Activated CD4-positive, CD25-positive, alpha-beta regulatory T cell (primary cell): ENCODE measurements around the gene TGFBRAP1.
"Not testable (repeated sequence)": the region's sequence is repeated elsewhere in the genome, so short reads cannot be mapped to it uniquely, and the experiment has no call there.

Source experiments
- DNase-seq, 4 experiments: peaks; one replicate each; lab custom pipeline; 2025; lab: John Stamatoyannopoulos, UW

TGFBRAP1 gene

DNA sequence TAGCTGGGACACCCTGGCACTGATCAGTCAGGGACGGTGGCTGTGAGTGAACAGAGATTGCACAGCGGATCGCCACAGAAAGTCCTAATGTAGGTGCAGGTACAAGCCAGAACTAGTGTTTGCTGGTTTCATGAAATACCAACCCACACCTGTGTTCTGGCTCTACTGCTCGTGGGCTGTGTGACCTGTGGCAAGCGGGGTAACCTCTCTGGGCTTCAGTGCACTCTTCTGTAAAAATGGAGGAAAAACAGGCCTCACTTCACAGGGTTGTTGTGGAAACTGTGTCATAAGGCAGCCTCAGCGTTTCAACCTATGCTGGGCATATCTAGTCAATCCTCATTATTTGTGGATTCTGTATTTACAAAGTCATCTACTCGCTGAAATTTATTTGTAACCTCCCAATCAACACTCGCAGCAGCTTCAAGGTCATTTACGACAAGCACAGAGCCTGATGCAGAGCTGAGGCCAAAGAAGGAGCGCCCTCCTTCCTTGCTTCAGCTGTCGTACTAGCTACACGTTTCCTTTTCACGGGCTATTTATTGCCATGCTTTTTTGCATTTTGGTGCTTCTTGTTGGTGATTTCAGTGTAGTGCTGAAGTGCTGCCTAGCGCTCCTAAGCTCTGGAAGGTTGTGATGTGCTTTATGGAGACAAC, 58.0 kb downstream of the TGFBRAP1 start:
- DNase-seq, result no peak

DNA sequence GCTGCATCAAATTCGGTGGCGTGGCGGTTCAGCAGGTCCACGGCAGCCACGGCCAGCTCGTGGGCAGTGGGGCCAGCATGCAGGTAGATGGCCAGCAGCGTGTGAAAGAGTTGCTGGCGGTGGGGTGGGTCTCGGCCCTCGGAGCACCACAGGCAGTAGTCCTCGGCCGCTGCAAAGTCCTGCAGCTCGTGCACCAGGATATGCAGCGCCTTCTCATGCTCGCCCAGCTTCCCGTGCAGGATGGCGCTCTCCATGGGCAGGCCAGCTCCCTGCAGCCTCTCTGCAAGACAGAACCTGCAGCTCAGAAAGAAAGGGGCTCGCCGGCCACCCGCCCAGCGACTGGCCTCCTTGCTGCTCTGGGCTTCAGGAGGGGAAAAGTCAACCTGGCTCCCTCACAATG, 60.1 kb downstream of the TGFBRAP1 start:
- DNase-seq, result no peak

DNA sequence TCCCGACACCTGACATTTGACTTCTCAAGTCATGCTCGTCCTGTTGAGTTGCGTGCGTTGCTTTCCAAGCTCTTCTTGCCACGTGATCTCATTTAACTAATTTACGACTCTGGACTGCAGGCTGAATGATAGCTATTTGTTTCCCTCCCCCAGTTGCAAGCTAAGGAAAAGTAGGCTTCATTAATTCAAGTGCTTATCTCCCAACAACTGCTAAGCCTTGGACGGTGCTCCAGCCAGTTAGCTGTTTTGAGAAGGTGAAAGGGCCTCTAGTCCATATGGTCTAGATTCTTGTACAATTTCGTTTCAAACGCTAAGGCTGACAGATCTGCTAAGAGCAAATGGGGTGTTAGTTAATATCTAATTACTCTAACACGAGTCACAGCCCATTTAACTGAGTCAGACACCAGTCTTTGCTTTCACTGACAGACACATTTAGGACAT, 66.9 kb downstream of the TGFBRAP1 start:
- DNase-seq, result no peak

DNA sequence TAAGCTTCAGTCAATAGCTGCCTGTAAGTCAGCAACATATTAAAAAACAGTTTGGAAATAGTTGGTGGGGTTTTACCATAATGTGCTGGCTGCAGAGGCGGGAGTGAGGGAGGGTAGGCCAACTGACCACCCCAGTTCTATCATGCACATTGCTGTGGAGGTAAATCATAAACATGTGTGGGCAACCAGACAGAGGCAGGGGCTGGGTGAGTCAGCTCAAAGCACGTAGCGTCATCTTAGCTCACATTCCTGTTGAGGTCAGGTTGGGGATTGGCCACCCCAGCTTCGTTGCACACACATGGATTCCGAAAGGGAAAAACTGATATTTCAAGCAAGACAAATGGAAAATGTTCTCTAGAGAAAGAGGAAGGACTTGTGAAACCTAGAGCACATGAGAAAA, 68.5 kb downstream of the TGFBRAP1 start:
- no peak for DNase-seq

DNA sequence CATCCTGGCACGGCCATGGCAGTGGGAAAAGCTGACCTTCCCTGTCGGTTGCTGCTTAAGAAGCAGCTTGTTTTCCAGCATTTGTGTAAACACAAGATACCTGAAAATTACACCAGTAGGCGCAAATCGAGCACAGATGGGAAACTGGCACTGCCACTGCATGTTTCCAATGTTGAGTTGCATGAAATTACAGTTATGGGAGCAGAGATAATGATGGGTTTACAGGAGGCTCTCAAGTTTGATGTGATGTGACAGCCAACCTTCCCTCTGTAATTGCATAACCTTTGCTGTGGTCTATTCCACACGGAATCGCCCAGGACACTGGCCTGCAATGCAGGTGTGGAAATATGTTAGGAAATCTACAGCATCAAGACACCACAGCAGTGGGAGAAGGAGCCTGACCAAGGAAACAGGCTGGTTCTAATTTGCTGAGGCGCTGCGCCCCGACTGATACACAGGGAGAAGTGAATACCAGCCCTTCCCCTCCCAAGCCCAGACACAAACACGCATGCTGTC, 70.6 kb downstream of the TGFBRAP1 start:
- no peak for DNase-seq

DNA sequence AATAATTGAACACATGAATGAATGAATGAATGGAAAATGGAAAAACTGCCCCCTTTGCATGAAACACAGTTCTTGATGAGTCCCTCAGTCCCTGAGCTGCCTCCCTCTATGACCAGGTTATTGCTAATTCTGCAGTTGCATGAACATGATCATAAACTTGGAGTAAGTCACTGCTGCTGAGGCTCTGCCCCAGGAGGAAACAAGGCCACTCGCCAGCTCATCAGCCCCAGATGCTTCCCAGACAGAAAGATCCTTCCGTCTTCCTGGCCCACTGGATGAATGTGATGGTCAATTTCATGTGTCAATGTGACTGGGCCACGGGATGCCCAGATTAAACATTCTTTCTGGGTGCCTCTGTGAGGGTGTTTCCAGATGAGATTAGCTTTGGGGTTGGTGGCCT, 71.6 kb downstream of the TGFBRAP1 start:
- DNase-seq, result no peak

DNA sequence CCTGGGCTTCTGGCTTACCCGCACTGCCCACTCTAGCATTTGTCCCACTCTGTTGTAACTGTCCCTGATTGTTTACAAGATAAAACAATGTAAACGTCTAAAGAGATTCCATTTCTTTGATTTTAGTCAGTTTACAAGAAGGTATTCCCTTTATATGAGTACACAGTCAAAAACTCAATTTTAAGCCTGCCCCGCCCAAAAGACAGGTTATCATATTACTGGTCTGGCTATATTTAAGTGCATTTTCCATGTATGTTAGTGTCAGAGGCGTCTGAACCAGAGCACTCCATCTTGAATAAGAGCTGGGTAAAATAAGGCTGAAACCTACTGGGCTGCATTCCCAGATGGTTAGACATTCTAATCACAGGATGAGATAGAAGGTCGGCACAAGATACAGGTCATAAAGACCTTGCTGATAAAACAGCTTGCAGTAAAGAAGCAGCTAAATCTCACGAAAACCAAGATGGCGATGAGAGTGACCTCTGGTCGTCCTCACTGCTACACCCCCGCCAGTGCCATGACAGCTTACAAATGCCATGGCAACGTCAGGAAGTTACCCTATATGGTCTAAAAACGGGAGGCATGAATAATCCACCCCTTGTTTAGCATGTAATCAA, 73.0 kb downstream of the TGFBRAP1 start:
- DNase-seq, result no peak

DNA sequence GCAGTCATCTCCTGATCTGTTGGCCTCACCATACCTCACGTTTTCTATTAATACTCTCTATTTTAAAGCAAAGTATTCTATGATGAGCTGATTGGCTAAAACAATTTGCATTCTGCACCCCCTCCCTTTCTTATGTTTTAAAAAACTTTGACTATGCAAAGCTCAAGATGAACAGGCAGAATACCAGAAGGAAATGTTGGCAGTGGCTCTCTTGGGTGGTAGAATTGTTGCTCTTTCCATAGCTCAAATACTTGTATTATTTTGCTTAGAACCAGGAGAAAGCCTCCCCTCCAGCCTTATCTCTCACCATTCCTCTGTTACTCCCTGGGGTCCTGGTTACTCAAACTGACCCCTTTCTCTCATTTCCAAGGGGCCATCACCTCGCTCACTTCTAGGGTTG, 73.6 kb downstream of the TGFBRAP1 start:
- DNase-seq, result no peak

DNA sequence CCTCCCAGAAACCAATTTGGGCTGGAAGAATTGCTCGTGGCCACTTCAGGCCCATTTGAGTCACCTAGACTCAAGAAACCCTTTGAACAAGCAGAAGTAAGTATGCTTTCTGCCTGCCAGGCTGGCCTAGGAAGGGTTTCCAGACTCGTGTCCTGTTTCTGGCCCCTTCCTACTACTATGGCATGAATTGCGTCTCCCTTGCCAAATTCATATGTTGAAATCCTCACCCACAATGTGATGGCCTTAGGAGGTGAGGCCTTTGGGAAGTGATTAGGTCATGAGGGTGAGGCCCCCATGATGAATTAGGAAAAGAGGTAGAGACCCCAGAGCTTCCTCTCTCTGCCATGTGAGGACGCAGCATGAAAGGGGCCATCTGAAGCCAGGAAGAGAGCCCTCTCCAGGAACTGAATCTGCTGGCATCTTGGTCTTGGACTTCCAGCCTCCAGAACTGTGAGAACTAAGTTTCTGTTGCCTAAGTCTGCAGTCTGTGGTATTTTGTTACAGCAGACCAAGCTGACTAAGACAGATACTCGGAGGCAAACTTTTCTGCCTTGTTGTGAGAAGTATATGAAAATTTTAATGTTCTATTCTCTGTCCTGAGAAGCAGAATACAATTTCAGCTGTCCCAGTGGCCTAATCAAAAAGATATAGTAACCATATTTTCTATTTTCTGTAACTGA, 74.9 kb downstream of the TGFBRAP1 start:
- DNase-seq, result no peak

DNA sequence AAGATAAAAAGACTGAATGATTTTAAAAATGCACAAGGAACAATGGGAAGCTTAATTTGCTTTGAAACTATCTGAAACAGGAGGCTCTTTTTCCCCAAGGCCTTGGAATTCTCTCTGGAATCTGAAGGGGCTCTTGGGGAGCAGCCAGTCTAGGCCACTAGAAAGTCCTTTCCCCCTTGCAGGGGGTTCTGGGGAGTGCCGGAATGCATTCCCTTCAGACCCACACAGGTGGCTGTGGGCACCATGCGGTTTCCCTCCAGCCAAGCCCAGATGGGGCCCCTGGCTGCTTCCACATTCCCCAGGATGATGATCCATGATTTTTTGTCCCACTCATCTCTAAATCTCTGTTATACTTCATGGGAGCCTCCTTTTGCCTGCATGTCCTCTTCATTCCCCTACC, 77.3 kb downstream of the TGFBRAP1 start:
- no peak for DNase-seq

DNA sequence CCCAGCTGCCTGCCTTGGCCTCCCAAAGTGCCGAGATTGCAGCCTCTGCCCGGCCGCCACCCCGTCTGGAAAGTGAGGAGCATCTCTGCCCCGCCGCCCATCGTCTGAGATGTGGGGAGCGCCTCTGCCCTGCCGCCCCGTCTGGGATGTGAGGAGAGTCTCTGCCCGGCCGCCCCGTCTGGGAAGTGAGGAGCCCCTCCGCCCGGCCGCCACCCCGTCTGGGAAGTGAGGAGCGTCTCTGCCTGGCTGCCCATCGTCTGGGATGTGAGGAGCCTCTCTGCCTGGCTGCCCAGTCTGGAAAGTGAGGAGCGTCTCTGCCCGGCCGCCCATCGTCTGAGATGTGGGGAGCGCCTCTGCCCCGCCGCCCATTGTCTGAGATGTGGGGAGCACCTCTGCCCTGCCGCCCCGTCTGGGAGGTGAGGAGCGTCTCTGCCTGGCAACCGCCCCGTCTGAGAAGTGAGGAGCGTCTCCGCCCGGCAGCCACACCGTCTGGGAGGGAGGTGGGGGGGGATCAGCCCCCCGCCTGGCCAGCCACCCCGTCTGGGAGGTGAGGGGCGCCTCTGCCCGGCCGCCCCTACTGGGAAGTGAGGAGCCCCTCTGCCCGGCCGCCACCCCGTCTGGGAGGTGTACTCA, 78.4 kb downstream of the TGFBRAP1 start:
- DNase-seq, result not testable (repeated sequence)

DNA sequence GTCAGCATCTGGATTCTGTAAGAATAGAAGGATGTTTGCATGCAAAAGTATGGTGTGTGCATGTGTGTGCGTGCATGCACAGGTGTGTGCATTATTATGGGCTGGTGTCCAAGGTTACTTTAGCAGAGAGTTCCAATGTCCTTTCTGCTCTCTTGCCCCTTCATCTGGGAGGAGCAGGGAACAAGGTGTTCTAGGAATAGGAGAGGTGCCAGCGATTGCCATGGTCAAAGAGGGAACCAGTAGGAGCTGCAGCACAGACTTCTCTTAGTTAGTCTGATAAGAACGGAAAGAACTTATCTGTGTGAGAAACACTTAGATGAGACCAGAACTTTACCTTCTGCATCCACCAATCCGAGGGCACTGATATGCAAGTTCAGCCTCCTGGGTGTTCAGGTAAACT, 79.6 kb downstream of the TGFBRAP1 start:
- no peak for DNase-seq

DNA sequence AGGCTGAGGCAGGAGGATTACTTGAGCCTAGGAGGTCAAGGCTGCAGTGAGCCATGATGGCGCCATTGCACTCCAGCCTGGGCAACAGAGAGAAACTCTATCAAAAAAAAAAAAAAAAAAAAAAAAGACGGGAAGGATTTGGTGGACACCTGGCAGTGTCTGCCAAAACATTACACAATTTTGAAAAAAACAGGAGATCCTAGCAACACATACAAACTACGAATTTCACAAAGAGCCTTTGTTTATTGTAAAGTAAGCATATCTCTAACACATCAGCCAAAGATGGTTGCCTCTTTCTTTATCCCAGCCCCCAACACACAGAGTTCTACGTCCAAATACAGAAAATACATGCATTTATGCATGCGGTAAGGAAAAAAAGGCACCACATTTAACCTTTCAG, 80.4 kb downstream of the TGFBRAP1 start:
- no peak for DNase-seq

DNA sequence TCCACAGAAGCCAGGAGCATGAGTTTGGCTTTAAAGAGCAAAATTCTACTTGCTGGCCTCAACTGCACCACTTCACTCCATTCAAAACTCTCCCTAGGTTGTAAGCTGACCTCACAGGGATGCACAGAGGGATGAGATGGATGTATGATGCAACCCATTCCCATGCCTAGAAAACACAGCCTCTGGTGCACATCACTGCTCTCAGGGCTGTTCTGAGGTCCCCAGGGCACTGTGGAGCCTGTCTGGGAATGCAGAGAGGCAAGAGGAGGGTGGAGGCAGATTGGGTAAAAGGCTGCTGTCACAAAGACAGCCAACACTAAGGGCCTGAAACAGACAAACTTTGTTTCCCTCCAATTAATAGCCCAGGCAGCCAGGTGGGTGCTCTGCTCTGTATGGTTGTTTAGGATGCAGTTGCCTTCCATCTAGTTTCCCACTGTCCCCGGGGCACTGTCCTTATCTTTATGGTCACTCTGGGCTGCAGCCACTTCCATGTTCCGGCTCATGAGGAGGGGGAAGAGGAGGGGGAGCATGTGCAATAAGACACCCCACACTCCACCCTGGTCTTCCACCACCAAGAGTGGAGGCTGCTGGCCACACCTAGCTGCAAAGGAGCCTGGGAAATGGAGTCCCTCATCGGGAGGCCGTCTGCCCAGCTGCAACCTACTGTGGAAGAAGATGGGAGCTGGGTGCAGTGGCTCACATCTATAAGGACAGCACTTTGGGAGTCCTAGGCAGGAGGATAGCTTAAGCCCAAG, 81.0 kb downstream of the TGFBRAP1 start:
- no peak for DNase-seq

DNA sequence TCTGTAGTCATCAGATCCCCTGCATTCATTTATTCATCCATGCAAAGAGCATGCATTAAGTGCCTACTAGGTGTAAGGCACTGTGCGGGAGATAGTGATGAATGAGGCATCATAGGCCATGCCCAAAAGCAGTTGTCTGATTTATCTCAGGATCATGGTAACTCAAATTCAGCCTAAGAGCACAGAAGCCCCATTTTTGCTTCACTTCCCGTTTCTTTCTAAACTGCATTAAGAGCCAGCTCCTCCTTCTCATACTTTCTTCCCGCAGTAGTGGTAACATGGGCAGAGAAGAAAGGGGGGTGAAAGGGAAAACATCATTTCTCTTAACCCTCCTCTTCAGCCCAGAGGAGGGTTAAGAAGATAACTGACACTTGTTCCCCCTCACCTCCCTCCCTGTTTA, 85.1 kb downstream of the TGFBRAP1 start:
- DNase-seq, result no peak

DNA sequence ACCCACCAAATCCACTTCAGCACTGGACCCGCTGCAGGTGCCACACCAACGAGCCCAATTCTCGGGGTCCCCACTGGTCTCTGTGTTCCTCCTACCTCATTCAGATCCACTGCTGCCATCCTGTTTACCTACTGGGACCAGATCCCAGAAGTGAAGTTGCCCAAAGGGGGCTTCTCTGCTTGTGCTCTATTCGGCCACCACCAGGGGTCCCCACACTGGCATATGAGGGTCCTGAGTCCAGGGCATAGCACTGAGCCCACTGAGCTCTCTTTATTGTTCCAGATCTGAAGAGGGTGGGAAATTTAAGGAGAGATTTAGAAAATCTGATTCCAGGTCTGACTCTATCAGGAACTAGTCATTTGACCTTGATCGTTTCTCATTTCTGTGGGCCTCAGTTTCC, 85.6 kb downstream of the TGFBRAP1 start:
- DNase-seq, result no peak

DNA sequence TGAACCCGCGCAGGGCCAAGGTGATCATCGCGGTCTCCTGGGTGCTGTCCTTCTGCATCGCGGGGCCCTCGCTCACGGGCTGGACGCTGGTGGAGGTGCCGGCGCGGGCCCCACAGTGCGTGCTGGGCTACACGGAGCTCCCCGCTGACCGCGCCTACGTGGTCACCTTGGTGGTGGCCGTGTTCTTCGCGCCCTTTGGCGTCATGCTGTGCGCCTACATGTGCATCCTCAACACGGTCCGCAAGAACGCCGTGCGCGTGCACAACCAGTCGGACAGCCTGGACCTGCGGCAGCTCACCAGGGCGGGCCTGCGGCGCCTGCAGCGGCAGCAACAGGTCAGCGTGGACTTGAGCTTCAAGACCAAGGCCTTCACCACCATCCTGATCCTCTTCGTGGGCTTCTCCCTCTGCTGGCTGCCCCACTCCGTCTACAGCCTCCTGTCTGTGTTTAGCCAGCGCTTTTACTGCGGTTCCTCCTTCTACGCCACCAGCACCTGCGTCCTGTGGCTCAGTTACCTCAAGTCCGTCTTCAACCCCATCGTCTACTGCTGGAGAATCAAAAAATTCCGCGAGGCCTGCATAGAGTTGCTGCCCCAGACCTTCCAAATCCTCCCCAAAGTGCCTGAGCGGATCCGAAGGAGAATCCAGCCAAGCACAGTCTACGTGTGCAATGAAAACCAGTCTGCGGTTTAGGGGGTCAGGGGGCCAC, 87.1 kb downstream of the TGFBRAP1 start:
- DNase-seq, result no peak

DNA sequence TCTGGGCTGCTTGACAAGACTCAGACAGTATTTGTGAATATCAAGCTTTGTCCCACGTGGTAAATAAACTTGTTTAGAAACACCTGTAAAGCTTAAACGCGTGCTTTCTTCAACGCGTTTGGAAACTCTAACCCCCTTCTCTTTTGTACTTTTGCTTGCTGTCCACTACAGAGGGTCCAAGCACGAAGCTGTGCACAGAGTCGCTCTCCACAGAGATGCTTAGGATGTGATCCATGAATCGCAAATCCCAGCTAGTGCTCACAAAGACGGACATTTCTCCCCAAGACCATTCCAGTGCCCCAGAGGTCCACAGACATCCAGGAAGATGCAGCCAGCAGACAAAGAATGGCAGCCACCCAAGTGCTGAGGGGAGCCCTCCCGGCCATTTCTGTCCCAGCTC, 88.1 kb downstream of the TGFBRAP1 start, which contains the start of gene GPR45:
GPR45 (plus strand) TSS at position 301 of the 400 bp plus-strand sequence. CDS start 116 bp downstream, outside the sequence.
- DNase-seq, result no peak

DNA sequence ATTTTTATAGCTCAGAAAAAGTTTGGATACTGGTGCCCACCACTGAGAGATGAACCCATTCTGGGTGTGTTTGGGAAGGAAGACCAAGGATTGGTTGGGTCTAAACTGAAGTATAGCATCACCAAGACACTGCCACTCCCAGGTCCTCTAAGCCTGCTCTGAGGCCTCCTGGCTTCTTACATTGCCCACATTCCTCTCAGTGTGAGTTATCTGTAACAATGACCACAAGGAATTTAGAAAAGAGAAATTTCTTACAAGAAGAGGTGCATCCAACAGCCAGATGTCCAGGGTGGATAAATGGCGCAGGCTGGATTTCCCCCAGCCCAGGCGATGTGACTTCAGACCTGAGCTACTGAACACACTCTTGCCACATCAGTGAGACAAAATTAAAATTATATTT, 89.6 kb downstream of the TGFBRAP1 start:
- DNase-seq, result no peak

DNA sequence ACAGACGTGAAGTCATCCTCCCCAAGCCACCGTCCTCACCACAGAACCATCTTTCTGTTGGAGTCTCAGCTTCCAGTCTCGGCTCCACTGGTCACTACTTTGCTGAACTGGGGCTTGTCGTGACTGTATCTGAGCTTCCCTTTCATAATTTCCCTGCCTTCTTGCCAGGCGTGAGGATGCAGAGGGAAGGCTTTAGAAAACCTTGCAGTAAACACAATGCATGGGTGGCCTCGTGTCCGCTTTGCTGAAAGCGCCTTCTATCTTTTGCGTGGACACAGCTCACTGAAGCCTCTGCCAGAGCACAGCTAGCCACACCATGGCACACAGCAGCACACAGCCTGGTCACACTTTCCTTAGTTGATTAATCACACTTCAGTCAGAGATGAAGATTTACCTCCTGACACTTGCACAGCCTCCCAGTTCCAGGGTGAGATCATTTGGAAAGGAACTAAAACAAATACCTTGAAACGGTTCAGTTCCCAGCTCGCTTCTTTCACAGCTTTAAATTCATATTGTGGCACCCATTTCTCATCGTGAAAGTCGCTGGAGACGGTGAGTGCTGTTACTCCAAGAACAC, 90.8 kb downstream of the TGFBRAP1 start:
- no peak for DNase-seq
